Activated T-cell treated with anti-CD3 and anti-CD28 coated beads, Interleukin-2, amount 50 U/mL, for 24 hours (primary cell): ENCODE results near the gene PRDM10.

ENCODE experiments used
- DNase-seq: peaks from one replicate; pipeline ENCODE4 v3.0.0-alpha.2; 2020
- H3K27ac Mint-ChIP-seq: 2 replicates; pipeline ENCODE4 v1.8.0; 2020; ENCODE audit warnings: mild to moderate bottlenecking, mixed read lengths
- H3K27me3 Mint-ChIP-seq: 2 replicates; pipeline ENCODE4 v1.8.0; 2020; ENCODE audit warnings: mixed read lengths
- H3K36me3 Mint-ChIP-seq: 2 replicates; pipeline ENCODE4 v1.8.0; 2020; ENCODE audit warnings: low read depth, mixed read lengths
- H3K4me1 Mint-ChIP-seq: 2 replicates; pipeline ENCODE4 v1.8.0; 2020; ENCODE audit warnings: low read depth, mixed read lengths
- H3K4me3 Mint-ChIP-seq: 2 replicates; pipeline ENCODE4 v1.8.0; 2020; ENCODE audit warnings: mild to moderate bottlenecking, moderate library complexity, mixed read lengths
- H3K9me3 Mint-ChIP-seq: 2 replicates; pipeline ENCODE4 v1.8.0; 2020; ENCODE audit warnings: mixed read lengths

The PRDM10 gene

DNA sequence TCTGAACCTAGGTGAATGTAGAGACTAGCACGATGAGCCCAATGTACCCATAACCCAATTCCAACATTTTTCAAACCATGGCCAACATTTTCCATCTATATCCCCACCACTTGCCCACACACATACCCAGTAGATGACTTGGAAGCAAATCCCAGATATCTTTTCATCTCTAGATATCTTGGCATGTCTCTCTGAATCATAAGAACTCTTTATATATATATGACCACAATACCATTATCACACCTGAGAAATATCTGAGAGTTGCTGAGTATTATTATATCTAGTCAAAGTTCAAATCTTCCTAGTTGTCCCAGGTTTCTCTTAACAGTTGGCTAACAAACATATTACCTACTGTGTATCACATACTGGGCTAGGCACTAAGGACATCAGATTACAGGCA is 69.4 kb downstream of the PRDM10 start:
- H3K4me1 Mint-ChIP-seq = no peaks in the 10 kb centered on the region
- H3K27ac Mint-ChIP-seq = no peak overlapping the region
- H3K9me3 Mint-ChIP-seq = no peaks in the 10 kb centered on the region
- no peaks in the 10 kb centered on the region for H3K27me3 Mint-ChIP-seq
- no peak for DNase-seq
- no peak overlapping the region for H3K4me3 Mint-ChIP-seq
- H3K36me3 Mint-ChIP-seq = peaks cover 53% of the 10 kb centered on the region

DNA sequence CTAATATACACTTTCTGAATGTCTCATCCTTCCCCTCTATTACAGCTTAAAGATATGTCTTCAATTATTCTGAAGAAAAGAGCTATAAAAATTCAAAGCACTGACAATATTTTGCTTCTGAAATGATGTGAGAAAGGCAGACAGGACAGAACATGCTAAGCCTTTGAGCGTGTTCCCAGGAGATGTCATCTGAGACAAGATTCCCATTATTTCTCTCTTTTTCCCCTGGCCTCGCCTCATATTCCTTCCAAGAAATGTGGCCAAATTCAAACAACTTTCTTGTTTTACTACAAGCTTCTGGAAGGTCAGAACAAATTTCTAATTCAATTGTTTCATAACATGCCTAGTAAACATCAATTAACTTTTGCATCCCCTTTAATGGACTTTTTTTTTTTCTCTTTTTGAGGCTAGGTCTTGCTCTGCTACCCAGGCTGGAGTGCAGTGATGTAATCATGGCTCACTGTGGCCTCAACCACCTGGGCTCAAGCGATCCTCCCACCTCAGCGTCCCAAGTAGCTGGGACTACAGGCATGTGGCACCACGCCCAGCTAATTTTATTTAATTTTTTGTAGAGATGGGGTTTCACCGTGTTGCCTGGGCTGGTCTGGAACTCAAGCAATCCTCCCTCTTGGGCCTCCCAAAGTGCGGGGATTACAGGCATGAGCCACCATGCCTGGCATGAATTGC is 70.1 kb downstream of the PRDM10 start:
- Mint-ChIP-seq H3K4me1 (no peaks in the 10 kb centered on the region), H3K4me3 (no peak overlapping the region), H3K9me3 (no peaks in the 10 kb centered on the region), H3K27ac (no peak overlapping the region), H3K27me3 (no peaks in the 10 kb centered on the region), H3K36me3 (peaks cover 58% of the 10 kb centered on the region)
- DNase-seq = no peak

DNA sequence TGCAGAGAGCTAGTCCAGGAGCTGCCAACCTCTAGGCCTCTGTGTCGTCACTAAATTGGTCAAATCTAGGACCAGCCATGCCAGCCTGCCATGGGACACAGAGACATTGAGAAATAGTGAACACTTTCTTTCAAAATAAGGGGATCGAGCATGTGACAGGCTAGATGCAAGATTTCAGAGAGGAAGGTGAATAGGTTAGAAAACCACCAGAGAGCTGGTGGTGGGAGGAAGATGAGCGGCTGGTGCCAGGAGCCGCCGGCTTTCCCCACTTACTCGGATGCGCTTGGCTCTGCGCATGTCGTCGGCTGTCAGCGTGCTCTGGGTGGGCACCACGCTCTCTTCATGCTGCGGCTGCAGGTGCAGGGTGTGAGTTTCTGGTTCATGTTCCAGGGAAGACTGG is 71.9 kb downstream of the PRDM10 start:
- no peaks in the 10 kb centered on the region for H3K9me3 Mint-ChIP-seq
- H3K27ac Mint-ChIP-seq = no peak overlapping the region
- no peak overlapping the region for H3K4me3 Mint-ChIP-seq
- H3K36me3 Mint-ChIP-seq = peaks cover 59% of the 10 kb centered on the region
- H3K27me3 Mint-ChIP-seq = no peaks in the 10 kb centered on the region
- no peak for DNase-seq
- H3K4me1 Mint-ChIP-seq = no peaks in the 10 kb centered on the region

DNA sequence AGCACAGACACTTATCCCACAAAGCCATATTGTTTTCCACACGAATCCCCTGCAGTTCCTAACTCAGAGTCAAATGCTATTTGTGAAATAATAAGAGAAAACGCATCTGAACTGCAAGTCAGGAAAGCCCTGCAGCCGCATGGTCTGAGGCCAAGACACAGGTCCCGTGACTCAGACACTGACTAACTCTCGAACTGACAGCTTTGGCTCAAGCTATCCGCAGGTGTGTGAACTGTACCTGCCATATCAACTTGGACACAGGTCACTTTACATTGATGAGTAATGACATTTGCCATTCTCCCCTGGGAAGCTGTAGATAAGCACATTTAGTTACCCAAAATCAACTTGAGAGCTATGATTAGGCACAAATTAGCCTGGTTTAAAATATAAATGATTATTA is 72.3 kb downstream of the PRDM10 start:
- Mint-ChIP-seq H3K4me1 (no peaks in the 10 kb centered on the region), H3K36me3 (peaks cover 62% of the 10 kb centered on the region), H3K4me3 (no peak overlapping the region), H3K27ac (no peak overlapping the region), H3K9me3 (no peaks in the 10 kb centered on the region), H3K27me3 (no peaks in the 10 kb centered on the region)
- DNase-seq = no peak

DNA sequence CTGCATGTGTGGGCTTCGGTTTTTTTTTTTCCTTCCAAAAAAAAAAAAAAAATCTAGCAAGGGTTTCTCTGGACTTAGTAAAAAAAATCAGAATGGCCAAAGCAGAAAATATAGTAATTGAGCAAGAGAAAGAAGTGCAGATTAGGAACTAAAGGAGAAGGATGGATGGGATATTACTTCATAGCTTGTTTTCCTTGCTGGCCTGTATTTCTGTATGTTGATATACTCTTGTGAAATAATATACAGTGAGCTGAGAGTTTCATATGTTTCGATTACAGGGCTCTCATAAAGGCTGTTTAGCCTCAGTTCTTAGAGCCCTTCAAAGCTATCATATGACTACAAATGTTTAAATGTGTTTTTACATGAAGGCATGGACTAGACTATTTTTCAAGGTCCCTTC is 72.9 kb downstream of the PRDM10 start:
- H3K9me3 Mint-ChIP-seq = no peaks in the 10 kb centered on the region
- H3K4me3 Mint-ChIP-seq = no peak overlapping the region
- peaks cover 66% of the 10 kb centered on the region for H3K36me3 Mint-ChIP-seq
- no peak for DNase-seq
- no peaks in the 10 kb centered on the region for H3K27me3 Mint-ChIP-seq
- H3K27ac Mint-ChIP-seq = no peak overlapping the region
- H3K4me1 Mint-ChIP-seq = no peaks in the 10 kb centered on the region

DNA sequence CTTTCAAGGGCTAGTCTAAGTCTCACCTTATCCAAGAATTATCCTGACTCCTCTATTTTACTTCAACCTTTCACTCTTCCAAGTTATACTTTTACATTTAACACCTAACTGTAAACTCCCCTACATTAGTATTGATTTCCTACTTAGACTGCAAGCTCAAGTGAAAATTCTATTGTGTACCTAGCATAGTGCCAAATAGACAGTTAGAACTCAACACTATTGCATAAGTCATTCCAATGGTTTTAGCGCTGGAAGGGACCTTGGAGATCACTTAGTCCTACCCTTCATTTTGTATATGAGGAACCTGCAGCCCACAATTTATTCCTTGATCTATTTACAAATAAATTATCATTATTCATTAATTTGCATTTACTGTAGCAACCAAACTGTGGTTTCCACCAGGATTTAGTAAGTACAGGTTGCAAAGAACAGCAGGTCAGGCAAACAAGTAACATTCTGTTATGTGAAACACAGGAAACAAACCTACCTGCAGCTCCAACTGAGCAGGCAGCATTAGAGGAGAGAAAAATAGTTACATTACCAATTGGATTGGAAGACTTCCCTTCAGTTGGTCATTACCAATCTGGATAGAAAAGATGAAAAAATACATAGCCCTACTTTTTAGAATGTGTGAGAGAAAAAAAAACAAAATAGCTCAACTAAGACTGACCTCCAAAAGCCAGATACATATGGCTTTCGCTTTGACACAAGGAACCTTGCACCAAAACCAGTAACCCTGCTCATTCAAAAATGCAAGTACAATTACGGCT is 73.5 kb downstream of the PRDM10 start:
- no peak for DNase-seq
- Mint-ChIP-seq H3K4me3 (no peak overlapping the region), H3K4me1 (no peaks in the 10 kb centered on the region), H3K9me3 (no peaks in the 10 kb centered on the region), H3K27ac (no peak overlapping the region), H3K36me3 (peaks cover 65% of the 10 kb centered on the region), H3K27me3 (no peaks in the 10 kb centered on the region)

DNA sequence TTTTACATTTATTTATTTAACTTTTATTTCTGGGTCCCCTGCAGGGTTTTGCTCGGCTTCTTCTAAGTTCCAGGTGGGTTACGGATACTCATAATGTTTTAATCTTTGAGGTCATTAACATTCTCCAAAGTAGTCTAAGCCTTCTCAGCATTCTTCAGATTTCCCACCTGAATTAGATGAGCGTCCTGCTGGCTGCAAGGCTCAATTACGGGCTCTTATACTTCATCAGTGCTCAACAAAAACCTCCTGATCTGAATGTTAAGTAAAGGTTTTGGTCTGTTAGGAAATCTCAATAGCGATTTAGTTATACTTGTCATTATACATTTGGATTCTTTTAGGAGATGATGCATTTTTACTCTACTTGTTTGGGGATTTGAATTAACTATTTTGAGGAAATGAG is 80.0 kb downstream of the PRDM10 start:
- H3K4me3 Mint-ChIP-seq = no peak overlapping the region
- H3K4me1 Mint-ChIP-seq = peaks cover 6% of the 10 kb centered on the region
- H3K9me3 Mint-ChIP-seq = no peaks in the 10 kb centered on the region
- no peaks in the 10 kb centered on the region for H3K27me3 Mint-ChIP-seq
- H3K27ac Mint-ChIP-seq = no peak overlapping the region
- H3K36me3 Mint-ChIP-seq = peaks cover 55% of the 10 kb centered on the region
- DNase-seq = no peak

DNA sequence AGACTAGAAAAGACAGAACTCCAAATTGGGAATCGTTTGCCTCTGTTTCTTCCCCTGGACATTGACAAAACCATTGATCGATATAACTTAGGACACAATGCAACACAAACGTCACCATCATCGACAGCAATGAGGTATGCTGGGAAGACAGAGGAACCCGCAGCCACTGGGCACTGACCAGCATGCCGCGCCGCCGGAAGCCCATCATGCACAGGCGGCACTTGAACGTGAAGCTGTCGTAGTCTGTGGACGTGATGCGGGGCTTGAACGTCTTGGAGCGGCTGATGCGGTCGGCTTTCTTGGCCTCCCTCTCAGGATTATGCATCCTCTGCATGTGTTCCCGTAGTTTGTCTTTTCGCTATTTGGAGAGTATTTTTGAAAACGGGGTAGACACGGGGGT is 84.3 kb downstream of the PRDM10 start:
- Mint-ChIP-seq H3K4me1 (peaks cover 5% of the 10 kb centered on the region), H3K27ac (no peak overlapping the region), H3K36me3 (peaks cover 75% of the 10 kb centered on the region), H3K9me3 (no peaks in the 10 kb centered on the region), H3K27me3 (no peaks in the 10 kb centered on the region), H3K4me3 (no peak overlapping the region)
- no peak for DNase-seq

DNA sequence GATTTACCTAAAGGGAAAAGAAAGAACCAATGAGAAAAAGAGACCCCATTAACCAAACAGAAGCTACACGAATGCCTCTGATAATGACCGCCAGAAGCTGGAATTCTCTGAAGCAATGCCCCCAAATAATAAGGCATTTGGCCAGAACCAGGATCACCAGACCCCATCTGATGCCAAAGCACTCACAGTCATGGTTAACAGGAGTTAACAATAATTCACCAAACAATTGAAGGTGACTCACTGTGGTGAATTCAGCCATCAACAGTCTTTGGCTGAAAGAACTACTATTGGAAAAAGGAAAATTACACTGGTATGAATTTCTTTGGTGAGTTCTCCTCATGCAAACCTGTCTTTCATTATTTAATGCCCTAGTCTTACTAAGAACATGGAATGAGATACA is 85.4 kb downstream of the PRDM10 start:
- no peak overlapping the region for H3K4me3 Mint-ChIP-seq
- no peak for DNase-seq
- no peaks in the 10 kb centered on the region for H3K9me3 Mint-ChIP-seq
- no peak overlapping the region for H3K27ac Mint-ChIP-seq
- no peaks in the 10 kb centered on the region for H3K27me3 Mint-ChIP-seq
- peaks cover 2% of the 10 kb centered on the region for H3K4me1 Mint-ChIP-seq
- H3K36me3 Mint-ChIP-seq = peaks cover 70% of the 10 kb centered on the region

DNA sequence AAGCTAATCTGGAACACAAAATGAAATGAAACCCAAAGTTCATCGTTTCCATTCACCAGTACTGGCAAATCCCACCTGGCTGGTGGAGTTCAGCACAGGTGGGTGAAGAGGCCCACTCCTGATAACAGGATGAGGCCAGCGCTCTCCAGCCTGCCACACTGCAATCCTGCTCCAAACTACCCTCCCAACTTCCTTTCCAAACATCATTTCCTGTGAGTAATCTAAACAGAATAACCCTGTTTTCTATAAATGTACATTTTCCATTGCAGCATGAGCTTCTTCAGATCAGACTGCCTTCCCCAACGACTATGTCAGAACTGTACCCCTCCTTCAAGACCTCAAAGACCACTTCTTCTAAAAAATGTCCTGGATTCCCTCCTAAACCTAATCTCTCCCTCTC is 91.3 kb downstream of the PRDM10 start:
- H3K9me3 Mint-ChIP-seq = no peaks in the 10 kb centered on the region
- H3K4me1 Mint-ChIP-seq = peaks cover 6% of the 10 kb centered on the region
- no peak for DNase-seq
- peak overlapping the region; percentile 66 for H3K27ac Mint-ChIP-seq
- peaks cover 77% of the 10 kb centered on the region for H3K36me3 Mint-ChIP-seq
- no peak overlapping the region for H3K4me3 Mint-ChIP-seq
- no peaks in the 10 kb centered on the region for H3K27me3 Mint-ChIP-seq

DNA sequence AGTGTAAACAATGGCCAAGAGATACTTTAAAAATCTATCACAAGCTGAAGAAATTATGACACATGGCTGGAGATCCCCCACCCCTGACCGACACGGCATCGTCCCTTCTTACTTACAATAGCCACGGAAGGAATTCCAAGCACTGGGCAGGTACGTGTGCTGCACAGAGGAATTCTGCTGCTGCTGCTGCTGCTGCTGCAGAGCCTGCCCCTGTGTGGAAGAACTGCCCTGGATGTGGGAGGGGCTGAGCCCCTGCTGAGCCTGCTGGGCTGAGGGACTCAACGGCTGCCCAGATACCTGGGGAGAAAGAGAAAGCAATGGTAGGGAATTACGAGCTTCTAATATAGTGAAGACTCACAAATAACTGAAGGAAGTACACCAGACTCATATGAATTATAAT is 92.3 kb downstream of the PRDM10 start:
- H3K9me3 Mint-ChIP-seq = no peaks in the 10 kb centered on the region
- H3K4me3 Mint-ChIP-seq = no peak overlapping the region
- H3K27ac Mint-ChIP-seq = no peak overlapping the region
- H3K4me1 Mint-ChIP-seq = peaks cover 6% of the 10 kb centered on the region
- no peak for DNase-seq
- H3K27me3 Mint-ChIP-seq = no peaks in the 10 kb centered on the region
- peaks cover 75% of the 10 kb centered on the region for H3K36me3 Mint-ChIP-seq

DNA sequence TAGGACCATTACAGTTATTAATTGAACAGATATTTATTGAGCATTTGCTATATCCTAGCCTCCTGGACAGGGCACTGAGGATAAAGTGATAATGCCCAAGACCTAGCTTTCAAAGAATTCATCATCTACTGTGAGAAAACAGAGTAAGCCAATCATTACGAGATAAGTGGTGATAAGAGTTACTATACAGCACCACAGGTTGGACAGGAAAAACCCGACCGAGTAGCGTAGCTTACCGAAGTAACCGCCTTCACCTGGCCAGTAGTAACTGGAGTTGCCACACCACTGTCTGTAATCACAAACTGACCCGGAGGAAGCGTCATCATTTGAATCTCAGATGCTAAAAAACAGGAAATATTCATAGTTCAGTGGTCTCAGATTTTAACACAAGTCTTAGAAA is 97.2 kb downstream of the PRDM10 start:
- Mint-ChIP-seq H3K4me1 (no peaks in the 10 kb centered on the region), H3K27me3 (no peaks in the 10 kb centered on the region), H3K27ac (no peak overlapping the region), H3K36me3 (peaks cover 77% of the 10 kb centered on the region), H3K4me3 (no peak overlapping the region), H3K9me3 (no peaks in the 10 kb centered on the region)
- no peak for DNase-seq

DNA sequence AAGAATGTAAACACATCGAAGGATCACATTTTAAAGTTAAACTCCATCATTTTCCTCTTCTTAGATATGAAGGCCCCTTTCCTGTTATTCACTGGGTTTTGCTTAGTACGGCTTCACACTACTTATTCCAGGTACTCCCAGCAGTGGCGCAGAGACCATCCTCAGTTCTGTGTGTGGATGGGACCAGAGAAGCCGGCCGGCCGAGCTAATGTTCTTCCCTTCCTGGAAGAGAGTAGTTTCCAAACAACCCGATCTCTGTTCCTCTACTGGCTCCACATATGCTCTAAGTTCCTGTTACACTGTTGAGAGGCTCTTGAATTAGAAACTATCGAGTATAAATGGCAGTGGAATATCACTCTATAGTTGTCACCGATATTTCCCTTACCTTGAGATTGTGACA is 106.6 kb downstream of the PRDM10 start:
- no peak for DNase-seq
- H3K36me3 Mint-ChIP-seq = peaks cover 50% of the 10 kb centered on the region
- peak overlapping the region; percentile 91 for H3K4me3 Mint-ChIP-seq
- peaks cover 48% of the 10 kb centered on the region for H3K4me1 Mint-ChIP-seq
- no peaks in the 10 kb centered on the region for H3K9me3 Mint-ChIP-seq
- H3K27ac Mint-ChIP-seq = peak overlapping the region; percentile 83
- H3K27me3 Mint-ChIP-seq = no peaks in the 10 kb centered on the region

DNA sequence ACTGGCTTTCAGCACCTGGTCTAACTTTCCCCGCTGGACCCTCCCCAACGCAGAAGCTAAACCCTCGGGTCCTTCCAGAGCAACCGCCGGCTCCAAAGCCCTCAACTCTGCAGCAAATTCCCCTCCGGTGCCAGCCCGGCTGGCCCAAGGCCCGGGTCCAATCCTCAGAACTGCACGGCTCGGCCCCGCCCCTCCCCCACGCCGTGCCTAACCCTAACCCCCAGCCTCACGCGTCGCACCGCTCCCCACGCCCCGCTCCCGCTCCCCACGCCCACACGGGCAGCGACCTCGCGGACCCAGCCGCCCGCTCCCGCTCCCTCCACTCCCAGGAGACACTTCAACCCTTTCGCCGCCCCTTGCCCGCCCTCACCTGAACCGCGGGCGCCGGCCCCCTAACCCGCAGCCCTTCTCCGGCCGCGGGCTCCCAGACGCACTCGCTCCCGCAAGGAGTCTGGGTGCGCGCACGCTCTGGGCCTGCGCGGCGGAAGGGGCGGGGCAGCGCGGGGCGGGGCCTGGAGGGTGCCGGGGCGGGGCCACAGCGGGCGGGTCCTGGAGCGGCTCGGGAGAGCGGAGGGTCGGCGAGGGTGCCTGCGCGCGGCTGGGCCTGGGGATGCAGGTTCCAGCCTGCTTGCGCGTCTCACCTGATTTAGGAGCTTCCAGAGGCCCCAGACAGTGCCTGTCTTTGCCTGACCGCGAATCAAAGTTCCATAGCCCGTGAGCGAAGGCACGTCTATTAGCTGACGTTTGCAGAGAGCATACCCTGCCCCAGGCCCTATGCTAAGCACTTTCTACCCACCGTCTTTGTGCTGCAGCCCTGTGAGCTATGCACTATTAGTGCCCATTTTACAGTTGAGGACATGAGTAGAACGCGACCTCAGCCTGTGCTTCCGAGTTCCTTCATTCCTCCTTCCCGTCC is 107.3 kb downstream of the PRDM10 start, which contains the start of gene NFRKB:
Gene NFRKB (minus strand): TSS at position 453 of the 916 bp plus-strand sequence. CDS start 2,729 bp downstream, outside the sequence.
- DNase-seq = peak; percentile 95
- H3K9me3 Mint-ChIP-seq = no peaks in the 10 kb centered on the region
- H3K27ac Mint-ChIP-seq = peak within 1 kb of the TSS; percentile 92
- H3K4me3 Mint-ChIP-seq = peak within 1 kb of the TSS; percentile 91
- peaks cover 50% of the 10 kb centered on the region for H3K4me1 Mint-ChIP-seq
- H3K27me3 Mint-ChIP-seq = no peaks in the 10 kb centered on the region
- peaks cover 53% of the 10 kb centered on the region for H3K36me3 Mint-ChIP-seq
